NCI-H345 (cell line): ENCODE data around the gene SLC12A7.
"Not testable (repeated sequence)": the region's sequence is repeated elsewhere in the genome, so short reads cannot be mapped to it uniquely, and the experiment has no call there.

Experiments used
- DNase-seq: peaks from one replicate; lab custom pipeline; 2025; lab: John Stamatoyannopoulos, UW

SLC12A7 gene

DNA sequence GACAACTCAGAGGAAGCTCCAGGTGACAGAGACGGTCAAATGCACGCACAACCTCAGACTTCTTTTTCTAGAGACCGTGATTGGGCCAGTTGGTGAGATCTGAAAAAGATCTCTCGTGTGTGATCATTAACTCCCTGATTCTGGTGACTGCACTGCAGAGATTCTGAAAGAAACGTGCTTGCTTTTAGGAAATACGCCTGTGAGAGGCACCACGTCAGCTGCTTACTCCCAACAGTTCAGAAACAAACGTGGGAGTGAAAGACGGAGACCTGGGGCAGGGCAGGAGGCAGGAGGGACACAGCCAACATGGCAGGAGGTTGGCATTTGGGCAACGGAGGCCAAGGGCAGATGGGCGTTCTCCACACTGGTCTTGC, 15.9 kb downstream of the SLC12A7 start:
- no peak for DNase-seq

- no peak for DNase-seq
Measured at GRCh38 chr5:1095302-1095989, 16.4 kb downstream of the SLC12A7 start.

- no peak for DNase-seq
Measured at GRCh38 chr5:1094670-1095190, 17.1 kb downstream of the SLC12A7 start.

DNA sequence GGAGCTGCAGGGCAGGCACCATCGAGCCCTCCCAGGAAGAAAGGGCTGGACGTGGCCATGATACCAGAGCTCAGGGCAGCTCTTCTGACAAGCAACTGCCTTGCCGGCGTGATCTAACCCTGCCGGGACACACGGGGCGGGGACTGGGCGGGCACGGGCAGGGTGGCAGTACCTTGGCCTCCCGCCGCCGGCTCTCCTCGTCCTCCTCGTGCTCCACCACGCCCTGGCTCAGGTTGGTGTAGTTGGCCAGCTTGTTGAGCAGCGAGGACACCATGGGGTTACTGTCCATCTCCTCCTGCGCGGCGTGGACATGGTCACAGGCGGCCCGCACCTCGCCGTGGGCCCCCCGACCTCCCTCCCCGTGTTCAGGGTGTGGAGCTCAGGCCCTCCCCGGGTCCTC, 18.5 kb downstream of the SLC12A7 start:
- DNase-seq: no peak

GRCh38 chr5:1092122-1092521, 19.7 kb downstream of the SLC12A7 start:
- DNase-seq: no peak

GRCh38 chr5:1091632-1092031, 20.2 kb downstream of the SLC12A7 start:
- DNase-seq: no peak

DNA sequence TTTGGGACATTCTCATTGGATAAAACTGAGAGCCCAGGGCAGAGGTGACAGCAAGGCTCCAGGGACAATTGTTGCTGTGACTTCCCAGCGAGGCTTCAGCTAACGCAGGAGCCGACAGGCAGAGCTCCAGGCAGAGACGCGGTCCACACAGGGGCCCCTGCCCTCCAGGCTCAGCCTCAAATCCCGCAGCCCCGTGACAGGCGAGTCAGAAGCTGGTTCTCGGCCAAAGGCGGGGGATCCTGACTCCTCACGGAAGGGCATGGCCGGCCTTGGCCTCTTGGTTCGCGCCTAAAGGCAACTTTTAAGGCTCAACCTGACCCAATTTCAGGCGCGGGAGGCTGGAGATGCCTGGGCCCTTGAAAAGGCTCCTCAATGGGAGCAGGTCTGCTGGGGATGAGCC, 21.3 kb downstream of the SLC12A7 start:
- no peak for DNase-seq

- no peak for DNase-seq
Measured at GRCh38 chr5:1089621-1090040, 22.2 kb downstream of the SLC12A7 start.

GRCh38 chr5:1089146-1089545, 22.7 kb downstream of the SLC12A7 start:
- no peak for DNase-seq

DNA sequence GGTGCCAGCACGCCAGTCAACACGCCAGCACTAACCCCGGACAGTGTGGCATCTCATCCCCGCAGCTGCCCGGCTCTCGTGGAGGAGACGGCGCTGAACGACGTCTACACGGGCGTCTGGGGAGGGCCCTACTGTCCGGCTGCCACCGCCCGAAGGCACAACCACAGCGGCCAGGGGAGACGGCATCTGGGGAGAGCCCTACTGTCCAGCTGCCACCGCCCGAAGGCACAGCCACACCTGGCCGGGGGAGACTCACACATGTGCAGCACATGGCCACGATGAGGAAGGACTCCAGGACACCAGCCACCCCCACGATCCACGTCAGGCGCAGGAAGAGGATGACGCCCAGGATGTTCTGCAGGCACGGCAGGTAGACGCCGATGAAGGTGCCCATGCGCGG, 23.1 kb downstream of the SLC12A7 start:
- no peak for DNase-seq

DNA sequence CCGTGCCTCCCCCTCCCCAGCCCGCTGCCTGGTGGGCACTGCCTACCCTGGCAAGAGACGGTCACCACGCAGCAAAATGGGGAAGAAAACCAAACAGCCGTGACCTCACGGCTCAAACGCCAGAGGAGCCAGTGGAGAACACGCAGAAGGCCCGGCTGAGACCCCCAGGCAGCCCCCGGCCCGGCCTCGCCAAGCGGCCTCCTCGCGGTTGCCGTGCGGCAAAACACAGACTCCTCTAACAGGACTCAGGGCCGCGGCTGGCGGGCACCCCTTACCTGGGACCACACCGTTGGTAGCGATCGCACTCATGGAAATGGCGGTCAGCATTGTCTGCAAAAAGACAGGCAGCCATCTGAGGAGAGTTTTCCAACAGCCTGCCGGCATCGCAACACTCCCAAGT, 23.8 kb downstream of the SLC12A7 start:
- no peak for DNase-seq

GRCh38 chr5:1087428-1087827, 24.4 kb downstream of the SLC12A7 start:
- no peak for DNase-seq

DNA sequence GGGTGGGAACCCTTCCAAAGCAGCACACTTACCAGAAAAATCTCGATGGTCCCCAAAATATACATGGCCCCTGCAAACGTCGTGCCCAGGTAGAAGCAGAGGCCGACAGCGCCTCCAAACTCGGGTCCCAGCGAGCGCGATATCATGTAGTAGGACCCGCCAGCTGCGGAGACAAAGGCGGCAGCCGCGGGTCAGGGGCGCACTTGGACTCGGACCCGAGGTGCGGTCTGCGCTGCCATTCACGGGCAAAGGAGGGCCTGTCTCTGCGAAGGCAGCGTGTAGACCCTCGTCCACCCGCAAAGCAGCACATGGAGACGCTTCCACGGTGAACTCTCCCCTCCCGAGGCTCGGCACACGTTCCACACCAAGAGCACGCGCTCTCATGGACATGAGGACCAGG, 25.0 kb downstream of the SLC12A7 start:
- DNase-seq: no peak

DNA sequence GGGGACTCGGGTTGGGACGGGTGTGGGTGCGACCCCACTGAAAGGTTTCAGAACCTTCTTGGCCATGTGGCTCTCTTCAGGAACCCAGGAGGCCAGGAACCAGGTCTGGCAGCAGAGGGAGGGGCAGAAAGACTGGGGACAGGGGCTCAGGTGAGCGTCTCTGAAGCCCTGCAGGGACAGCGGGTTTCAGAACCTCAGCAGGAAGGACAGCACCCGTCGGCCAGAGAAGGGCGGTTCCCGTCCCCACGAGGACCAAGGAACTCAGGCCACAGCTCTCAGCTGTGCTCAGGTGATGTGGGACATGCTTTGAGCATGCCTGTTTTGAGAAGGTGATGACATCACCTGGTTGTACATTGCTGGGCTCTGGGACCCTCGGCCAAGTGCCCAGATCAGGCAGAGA, 25.7 kb downstream of the SLC12A7 start:
- DNase-seq: no peak

GRCh38 chr5:1085391-1085790, 26.5 kb downstream of the SLC12A7 start:
- no peak for DNase-seq

DNA sequence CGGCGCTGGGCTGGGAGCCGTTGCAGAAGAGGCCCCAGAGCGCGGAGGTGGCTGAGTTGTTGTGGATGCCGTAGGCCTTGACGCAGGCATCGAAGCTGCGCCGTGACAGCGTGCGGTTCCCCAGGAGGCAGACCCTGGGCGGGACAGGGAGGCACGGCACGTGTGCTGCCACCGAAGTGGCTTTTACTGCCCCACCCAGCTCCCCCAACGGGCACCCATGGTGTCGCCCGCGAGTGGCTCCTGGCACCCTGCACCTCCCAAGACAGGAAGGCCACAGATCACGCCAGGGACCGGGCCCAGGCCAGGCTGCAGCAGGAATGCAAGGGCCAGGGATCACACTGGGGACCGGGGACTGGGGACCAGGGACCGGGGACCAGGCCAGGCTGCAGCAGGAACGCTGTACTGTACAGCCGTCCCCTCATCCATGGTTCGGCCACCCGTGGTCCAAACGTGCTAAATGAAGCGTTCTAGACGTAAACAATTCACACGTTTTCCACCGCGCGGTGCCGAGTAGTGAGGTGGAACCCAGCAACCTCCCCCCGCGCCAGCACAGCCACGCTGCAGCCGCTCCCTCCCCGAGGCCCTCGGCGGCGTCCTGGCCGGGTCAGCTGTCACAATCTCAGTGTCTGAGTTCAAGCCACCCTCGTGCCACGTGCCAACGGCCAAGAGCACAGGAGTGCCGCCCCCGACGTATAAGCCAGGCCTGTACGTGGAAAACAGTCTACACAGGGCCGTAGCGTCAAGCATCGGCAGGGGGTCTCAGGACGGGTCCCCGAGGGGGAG, 27.8 kb downstream of the SLC12A7 start:
- no peak for DNase-seq

GRCh38 chr5:1083026-1083425, 28.8 kb downstream of the SLC12A7 start:
- not testable (repeated sequence) for DNase-seq

DNA sequence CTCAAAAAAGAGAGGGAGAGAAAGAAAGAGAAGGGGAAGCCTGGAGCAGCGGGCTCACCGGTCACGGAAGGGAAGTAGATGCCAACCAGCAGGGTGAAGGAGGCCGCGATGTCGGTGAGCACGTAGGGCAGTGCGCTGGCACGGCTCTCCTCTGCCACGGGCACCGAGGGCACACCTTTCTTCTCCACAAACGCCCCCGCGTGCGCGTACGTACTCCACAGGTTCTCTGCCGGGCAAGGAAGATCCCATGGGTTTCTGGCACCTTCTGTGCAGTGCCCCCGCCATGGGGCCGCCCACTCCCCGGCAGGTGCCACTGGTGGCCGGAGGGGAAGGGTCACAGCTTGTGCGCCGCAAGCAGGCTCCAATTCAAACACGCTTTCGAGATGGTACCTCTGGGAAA, 30.3 kb downstream of the SLC12A7 start:
- no peak for DNase-seq

DNA sequence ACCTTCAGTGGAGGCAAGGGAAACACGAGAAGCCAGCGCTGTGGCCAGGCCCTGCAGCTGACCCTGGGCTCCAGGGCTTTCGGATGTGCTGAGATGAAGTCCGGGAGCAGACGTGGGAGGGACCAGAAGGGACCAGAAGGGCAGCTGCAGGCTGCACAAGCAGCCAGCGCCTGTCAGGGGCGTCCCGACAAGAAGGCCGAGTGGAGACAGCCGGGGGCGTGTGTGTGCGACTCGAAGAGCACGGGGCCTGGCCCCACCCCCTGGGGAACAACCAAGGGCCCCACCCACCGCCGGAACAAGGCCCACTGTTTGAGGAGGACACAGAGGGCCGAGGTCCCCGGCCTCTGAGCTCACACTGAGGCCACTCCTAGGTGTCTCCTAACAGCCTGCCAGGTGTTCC, 31.4 kb downstream of the SLC12A7 start:
- DNase-seq: no peak

DNA sequence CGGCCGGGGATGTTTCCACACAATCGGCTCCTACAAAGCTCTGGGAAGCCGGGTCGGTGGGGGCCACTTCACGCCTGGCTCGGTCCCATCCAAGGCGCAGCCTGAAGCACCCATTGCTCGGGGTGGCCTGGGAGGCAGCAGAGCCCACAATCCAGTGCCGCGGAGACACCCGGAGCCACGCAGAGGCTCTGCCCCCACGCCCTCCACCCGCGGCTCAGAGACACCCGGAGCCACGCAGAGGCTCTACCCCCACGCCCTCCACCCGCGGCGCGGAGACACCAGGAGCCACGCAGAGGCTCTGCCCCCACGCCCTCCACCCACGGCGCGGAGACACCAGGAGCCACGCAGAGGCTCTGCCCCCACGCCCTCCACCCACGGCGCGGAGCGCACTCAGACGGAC, 31.9 kb downstream of the SLC12A7 start:
- DNase-seq: no peak

GRCh38 chr5:1079486-1079885, 32.4 kb downstream of the SLC12A7 start:
- DNase-seq: no peak

DNA sequence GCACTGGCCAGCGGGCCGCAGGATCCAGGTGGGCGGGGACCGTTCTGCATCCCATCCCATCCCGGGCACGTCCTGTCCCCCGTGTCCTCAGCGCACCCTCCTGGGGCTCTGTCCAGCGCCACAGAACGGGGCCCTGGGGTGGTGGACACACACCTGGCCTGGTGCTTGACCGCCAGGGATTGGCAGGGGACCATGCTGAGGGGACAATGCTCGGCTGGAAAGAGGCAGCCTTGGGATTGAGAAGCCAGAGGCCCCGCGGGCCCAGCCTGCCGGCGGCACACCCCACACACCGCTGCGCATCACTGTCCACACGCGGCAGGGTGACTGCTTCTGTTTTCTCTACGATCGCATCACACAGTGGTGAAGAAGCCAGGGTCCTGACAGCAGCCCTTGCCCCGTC, 33.0 kb downstream of the SLC12A7 start:
- DNase-seq: no peak

DNA sequence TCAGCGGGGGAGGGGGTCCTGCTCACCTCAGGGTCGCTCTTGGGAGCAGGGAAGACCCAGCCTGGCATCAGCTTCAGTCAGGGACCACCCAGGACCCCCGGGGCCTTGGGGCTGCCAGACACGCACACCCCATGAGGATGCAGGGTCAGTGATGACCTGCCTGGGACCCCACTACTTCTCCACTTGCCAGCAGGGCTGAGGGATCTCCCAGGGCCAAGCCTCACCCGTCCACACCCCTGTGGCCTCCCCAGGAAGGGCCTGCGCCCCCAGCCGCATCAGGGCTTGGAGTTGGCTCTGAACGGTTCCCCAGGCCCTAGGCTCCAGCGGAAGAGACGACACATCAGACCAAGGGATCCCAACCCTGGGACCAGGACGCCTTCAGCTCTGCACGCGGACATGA, 33.7 kb downstream of the SLC12A7 start:
- DNase-seq: no peak
